GM10266 (cell line): ENCODE results near the gene HPS1.

ENCODE experiments used
- DNase-seq: peaks from one replicate; pipeline ENCODE4 v3.0.0; 2012; ENCODE audit errors: extremely low spot score
- TF ChIP-seq, protein P1 (sequence below): IDR thresholded peaks from 2 replicates; pipeline ENCODE4 v1.5.1; 2012; ENCODE audit warnings: mild to moderate bottlenecking, low read depth; ENCODE audit not compliant: control insufficient read depth, insufficient read depth; ENCODE audit errors: missing control alignments

Gene HPS1

DNA sequence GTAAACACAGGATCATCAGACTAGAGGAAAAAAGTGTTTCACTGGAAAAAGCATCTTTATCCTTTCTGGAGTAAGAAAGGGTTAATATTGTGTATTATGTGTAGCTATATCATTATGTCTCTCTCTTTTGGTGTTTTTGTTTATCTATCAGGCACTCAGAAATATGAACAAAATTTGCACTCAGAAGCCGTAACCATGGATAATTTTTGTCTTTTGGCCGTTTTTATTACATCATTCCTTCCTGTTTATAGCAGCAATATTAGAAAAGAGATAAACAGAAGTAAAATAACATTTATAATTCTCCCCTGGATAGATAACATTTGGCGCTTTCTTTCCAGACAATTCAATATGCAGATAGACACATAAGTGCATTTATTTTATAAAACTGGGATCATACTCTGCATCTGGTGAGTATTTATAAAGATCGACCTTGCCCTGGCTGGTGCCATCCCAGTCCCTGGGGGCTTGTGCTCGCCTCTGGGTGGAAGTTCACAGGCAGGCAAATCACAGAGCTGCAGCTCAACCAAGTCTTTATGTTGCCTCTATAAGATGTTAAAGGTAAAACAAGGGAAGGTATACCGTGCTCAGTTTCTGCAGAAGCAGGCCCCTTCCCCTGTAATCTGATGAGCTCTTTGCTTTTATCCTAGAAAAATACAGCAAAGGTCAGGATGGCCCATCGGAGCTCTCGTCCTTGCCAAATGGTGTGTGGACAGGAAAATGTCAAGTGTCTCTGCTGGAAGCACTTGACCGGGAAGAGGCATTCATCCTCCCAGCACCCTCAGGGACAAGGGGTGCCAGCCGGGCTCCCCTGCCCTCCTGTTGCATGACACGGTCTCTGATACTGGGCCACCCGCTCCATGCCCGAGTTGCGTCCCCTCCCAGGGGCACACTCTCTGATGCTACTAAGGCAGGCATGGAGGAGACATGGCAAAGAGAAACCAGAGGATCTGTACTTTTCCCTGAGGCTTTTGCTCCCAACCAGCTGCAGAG lies 75.6 kb downstream of the HPS1 start:
- TF ChIP-seq, protein P1, sequence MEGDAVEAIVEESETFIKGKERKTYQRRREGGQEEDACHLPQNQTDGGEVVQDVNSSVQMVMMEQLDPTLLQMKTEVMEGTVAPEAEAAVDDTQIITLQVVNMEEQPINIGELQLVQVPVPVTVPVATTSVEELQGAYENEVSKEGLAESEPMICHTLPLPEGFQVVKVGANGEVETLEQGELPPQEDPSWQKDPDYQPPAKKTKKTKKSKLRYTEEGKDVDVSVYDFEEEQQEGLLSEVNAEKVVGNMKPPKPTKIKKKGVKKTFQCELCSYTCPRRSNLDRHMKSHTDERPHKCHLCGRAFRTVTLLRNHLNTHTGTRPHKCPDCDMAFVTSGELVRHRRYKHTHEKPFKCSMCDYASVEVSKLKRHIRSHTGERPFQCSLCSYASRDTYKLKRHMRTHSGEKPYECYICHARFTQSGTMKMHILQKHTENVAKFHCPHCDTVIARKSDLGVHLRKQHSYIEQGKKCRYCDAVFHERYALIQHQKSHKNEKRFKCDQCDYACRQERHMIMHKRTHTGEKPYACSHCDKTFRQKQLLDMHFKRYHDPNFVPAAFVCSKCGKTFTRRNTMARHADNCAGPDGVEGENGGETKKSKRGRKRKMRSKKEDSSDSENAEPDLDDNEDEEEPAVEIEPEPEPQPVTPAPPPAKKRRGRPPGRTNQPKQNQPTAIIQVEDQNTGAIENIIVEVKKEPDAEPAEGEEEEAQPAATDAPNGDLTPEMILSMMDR: no peak
- no peak for DNase-seq

DNA sequence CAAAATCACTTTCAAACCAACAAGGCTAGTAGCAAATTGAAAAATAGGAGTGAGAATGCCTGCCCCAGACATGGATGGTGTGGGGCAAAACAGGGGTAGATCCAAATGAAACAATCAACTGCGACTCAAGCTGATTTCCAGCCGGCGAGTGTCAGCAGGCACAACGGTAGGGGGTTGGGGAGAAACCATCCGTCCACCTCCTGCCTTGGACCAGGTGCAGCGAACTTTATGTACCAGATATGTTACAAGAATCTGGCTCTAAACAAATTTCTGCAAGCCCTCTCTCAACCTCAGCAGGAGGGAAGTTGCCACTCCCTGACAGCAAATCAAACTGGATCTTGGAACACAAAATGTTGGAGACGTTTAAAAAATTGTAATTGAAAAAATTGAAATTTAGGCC lies 76.9 kb downstream of the HPS1 start:
- TF ChIP-seq, protein P1: no peak
- no peak for DNase-seq

DNA sequence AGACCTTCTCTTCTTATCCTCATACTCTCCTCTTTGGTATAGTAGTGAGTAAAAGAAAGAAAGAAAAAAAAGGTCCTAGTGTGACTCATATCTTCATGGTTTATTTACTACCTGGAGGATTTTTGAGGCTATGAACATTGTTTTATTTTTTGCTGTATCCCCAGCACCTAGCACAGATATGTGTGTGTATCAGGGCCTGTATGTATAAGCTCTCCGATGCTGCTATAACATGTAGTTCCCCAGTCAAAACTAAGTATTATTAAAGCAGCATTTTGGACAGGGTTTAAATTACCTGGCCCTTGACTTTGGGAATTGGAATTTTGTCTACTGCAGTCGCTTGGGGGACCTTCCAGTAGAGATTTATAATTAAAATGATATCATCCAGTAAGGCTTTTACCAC lies 78.1 kb downstream of the HPS1 start:
- TF ChIP-seq, protein P1: no peak
- no peak for DNase-seq

DNA sequence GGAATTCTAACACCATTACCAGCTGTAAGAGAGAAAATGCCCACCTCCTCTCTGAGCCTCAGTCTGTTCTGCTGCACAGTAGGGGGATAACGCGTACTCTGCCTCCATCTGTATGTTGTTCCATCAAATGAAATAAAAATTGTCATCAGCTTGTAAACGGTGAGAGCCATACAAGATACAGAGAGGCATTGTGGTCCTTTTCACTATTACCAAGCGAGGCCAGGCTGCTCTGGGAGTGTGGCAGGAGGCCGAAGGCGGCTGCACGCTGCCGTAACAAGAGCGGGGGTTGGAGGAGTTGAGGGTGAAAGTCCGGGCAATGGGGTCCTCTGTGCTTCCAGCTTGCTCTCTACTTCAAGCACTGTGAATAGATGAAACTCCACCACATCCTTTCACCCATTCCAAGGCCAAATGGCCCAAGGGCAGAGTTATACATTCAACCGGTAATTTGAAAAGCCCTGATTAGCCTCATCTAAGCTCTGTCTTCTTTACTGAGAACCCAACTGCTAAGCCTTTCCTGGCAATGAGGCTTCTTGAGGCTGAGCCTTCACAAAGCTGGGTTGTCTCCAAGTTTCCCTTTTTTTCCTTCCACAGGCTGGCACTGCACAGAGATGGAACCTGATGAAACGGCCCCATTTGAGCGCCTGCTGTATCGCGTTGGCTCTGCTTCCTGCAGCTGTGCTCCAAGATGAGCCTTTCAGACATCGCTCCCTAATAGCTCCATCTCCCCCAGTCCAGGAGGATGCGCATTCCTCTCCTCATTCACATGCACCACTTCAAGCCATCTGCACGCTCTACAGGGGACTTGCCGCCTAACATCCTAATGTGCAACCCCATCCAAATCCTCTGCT lies 78.9 kb downstream of the HPS1 start:
- DNase-seq: no peak
- TF ChIP-seq, protein P1: no peak
